ENCODE results near the gene JADE2. TPM values are rescaled to one million over a fixed set of nuclear protein-coding genes. Genes with fewer than 3 reads are reported as not detected.
"Not testable (repeated sequence)": the region's sequence is repeated elsewhere in the genome, so short reads cannot be mapped to it uniquely, and the experiment has no call there.

Gene JADE2
- total RNA-seq, 2 experiments from 2014 or later, result 78.4 to 86.6 TPM

DNA sequence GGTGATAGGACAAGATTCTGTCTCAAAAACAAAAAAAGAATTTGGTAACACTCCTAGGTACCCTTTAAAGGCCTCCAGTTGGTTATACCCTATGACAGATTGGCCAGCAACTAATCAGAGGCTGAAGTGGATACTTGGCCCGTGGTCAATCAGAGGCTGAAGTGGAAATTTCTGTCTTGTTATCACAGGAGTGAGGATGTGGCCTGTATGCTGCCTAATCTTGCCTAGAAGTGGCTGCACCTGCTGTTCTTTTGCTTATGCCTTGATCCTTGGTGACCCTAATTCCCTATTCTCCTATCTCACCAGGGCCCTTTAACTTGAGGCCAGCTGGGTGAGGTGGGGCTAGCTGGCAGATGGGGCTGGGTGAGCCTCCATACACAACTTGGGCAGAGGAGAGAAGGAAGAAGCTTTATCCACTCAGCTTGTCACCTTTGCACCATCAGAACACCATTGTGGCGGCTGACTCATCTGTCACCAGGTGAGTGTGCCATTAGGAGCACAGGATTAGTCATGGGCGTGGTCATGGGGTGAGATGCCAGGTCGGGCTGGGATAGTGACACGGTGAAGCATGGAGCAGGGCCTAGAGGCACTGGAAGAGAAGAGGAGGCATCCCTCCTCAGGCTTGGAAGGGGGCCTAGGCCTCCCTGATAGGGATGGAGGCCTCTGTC lies 65.7 kb downstream of the JADE2 start:
- H3K9me3 Mint-ChIP-seq, result no peaks in the 10 kb centered on the region
- no peaks in the 10 kb centered on the region for H3K27me3 Mint-ChIP-seq (ENCODE audit: low read depth)
- intact Hi-C loops (cut with micrococcal nuclease), result no loop called here
- H3K4me3 Mint-ChIP-seq, result no peak overlapping the region
- peak; percentile 78 for DNase-seq
- CTCF ChIA-PET, result interaction anchor here (1.0 to 1.6 kb wide), 3 partner anchors 13 to 406 kb away, joined by 3 to 4 read pairs (median 3); no protein-coding TSS in a partner anchor
- H3K4me1 Mint-ChIP-seq (ENCODE audit: low read depth), result peaks cover 21% of the 10 kb centered on the region
- no peaks in the 10 kb centered on the region for H3K36me3 Mint-ChIP-seq (ENCODE audit: low read depth)
- no peak overlapping the region for H3K27ac Mint-ChIP-seq

- H3K27ac Mint-ChIP-seq, result no peak overlapping the region
- intact Hi-C loops (cut with micrococcal nuclease), result no loop called here
- CTCF ChIA-PET, result interaction anchor here (0.8 to 1.6 kb wide), 3 partner anchors 14 to 208 kb away, joined by 3 to 4 read pairs (median 3); partner anchors contain the start of gene CDKN2AIPNL
- peaks cover 14% of the 10 kb centered on the region for H3K4me1 Mint-ChIP-seq (ENCODE audit: low read depth)
- no peaks in the 10 kb centered on the region for H3K27me3 Mint-ChIP-seq (ENCODE audit: low read depth)
- DNase-seq, result no peak
- no peaks in the 10 kb centered on the region for H3K9me3 Mint-ChIP-seq
- H3K36me3 Mint-ChIP-seq (ENCODE audit: low read depth), result no peaks in the 10 kb centered on the region
- H3K4me3 Mint-ChIP-seq, result no peak overlapping the region
Observed at GRCh38 chr5:134592141-134592746, 66.8 kb downstream of the JADE2 start.

DNA sequence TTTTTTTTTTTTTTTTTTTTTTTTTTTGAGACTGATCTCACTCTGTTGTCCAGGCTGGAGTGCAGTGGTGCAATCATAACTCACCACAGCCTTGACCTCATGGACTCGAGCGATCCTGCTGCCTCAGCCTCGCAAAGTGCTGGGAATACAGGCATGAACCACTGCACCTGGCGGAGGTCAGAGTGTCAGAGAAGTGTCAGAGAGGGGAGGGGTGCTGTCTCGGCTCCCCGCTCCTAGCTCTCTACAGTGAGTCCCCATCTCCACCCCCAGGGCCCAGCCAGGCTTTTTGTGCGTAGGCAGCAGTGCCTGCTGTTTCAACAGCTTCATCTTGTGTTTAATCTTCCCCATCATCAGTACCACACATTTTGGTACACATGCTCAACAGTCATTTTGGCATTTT lies 68.9 kb downstream of the JADE2 start:
- H3K27ac Mint-ChIP-seq, result no peak overlapping the region
- CTCF ChIA-PET, result no interaction called here
- intact Hi-C loops (cut with micrococcal nuclease), result loop anchor here (2.0 kb wide), 1 partner anchor 144 kb away; the partner anchor contains the start of gene CAMLG

GRCh38 chr5:134594797-134595457 lies 69.5 kb downstream of the JADE2 start:
- Mint-ChIP-seq H3K27me3 (ENCODE audit: low read depth) (no peaks in the 10 kb centered on the region), H3K9me3 (no peaks in the 10 kb centered on the region), H3K4me1 (ENCODE audit: low read depth) (peaks cover 14% of the 10 kb centered on the region), H3K4me3 (no peak overlapping the region), H3K36me3 (ENCODE audit: low read depth) (no peaks in the 10 kb centered on the region), H3K27ac (peak overlapping the region; percentile 46)
- intact Hi-C loops (cut with micrococcal nuclease), result loop anchor here (2.0 kb wide), 1 partner anchor 144 kb away; the partner anchor contains the start of gene CAMLG
- CTCF ChIA-PET, result interaction anchor here (2.1 kb wide), 1 partner anchor 145 kb away, joined by 4 read pairs; no protein-coding TSS in a partner anchor
- DNase-seq, result peak; percentile 44

More for the DNA sequence above, 68.9 kb downstream of the JADE2 start:
- Mint-ChIP-seq H3K27me3 (ENCODE audit: low read depth) (no peaks in the 10 kb centered on the region), H3K36me3 (ENCODE audit: low read depth) (no peaks in the 10 kb centered on the region), H3K4me1 (ENCODE audit: low read depth) (peaks cover 14% of the 10 kb centered on the region), H3K9me3 (no peaks in the 10 kb centered on the region), H3K4me3 (no peak overlapping the region)
- no peak for DNase-seq

DNA sequence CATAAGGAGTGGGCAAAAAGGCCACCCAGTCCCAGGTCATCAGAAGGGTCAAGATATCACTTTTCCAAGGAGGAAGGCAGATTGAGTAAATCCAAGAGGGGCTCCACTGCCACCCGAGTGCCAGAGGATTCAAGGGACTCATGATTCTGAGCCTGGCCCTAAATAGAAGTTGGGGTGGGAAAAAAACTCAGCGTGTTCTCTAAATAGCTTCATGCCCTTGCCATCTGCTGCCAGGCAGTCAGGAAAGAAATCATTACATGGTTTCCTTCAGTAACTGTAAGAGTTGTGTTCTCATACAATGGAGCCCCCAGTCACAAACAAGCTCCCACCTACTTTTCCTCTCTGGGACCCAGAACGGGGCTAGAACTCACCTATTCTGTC lies 70.0 kb downstream of the JADE2 start:
- no peaks in the 10 kb centered on the region for H3K9me3 Mint-ChIP-seq
- H3K4me1 Mint-ChIP-seq (ENCODE audit: low read depth), result peaks cover 15% of the 10 kb centered on the region
- no peak overlapping the region for H3K4me3 Mint-ChIP-seq
- no peak for DNase-seq
- no peaks in the 10 kb centered on the region for H3K27me3 Mint-ChIP-seq (ENCODE audit: low read depth)
- H3K27ac Mint-ChIP-seq, result no peak overlapping the region
- CTCF ChIA-PET, result interaction anchor here (0.6 to 2.1 kb wide), 3 partner anchors 8 to 312 kb away, joined by 3 to 9 read pairs (median 4); no protein-coding TSS in a partner anchor
- intact Hi-C loops (cut with micrococcal nuclease), result loop anchor here (2.0 kb wide), 1 partner anchor 143 kb away; the partner anchor contains the start of gene CAMLG
- H3K36me3 Mint-ChIP-seq (ENCODE audit: low read depth), result no peaks in the 10 kb centered on the region

DNA sequence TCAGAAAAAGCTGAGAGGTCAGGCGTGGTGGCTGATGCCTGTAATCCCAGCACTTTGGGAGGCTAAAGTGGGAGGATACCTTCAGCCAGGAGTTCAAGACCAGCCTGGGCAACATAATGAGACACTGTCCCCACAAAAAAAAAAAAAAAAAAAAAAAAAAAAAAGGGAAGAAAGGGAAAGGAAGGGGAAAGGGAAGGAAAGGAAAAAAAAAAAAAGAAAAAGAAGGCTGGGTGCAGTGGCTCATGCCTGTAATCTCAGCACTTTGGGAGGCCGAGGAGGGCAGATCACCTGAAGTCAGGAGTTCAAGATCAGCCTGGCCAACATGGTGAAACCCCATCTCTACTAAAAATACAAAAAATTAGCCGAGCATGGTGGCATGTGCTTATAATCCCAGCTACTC lies 74.3 kb downstream of the JADE2 start:
- H3K27me3 Mint-ChIP-seq (ENCODE audit: low read depth); H3K9me3 Mint-ChIP-seq; H3K36me3 Mint-ChIP-seq (ENCODE audit: low read depth); H3K4me3 Mint-ChIP-seq; DNase-seq; H3K27ac Mint-ChIP-seq: not testable (repeated sequence)
- CTCF ChIA-PET, result interaction anchor here (2.4 kb wide), 1 partner anchor 13 kb away, joined by 11 read pairs; no protein-coding TSS in a partner anchor
- intact Hi-C loops (cut with micrococcal nuclease), result loop anchor here (5.0 to 10.0 kb wide), 2 partner anchors 157 to 1205 kb away; partner anchors contain the start of gene DDX46
- H3K4me1 Mint-ChIP-seq (ENCODE audit: low read depth), result peaks cover 41% of the 10 kb centered on the region

DNA sequence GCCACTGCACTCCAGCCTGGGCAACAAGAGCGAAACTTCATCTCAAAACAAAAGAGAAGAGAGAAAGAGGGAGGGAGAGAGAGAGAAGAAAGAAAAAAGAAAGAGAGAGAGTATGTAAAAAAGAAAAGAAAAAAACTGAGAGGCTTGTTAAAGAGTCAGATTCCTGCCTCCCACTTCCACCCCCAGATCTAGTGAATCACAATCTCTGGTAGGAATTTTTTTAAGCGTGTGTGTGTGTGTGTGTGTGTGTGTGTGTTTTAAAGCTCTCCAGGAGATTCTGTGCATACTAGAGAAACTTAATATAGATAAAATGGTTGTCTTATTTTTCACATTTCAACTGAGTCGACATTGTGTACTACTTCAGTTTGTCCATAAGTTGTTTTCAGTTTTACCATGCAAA lies 75.1 kb downstream of the JADE2 start:
- no peaks in the 10 kb centered on the region for H3K9me3 Mint-ChIP-seq
- no peak overlapping the region for H3K27ac Mint-ChIP-seq
- peaks cover 10% of the 10 kb centered on the region for H3K36me3 Mint-ChIP-seq (ENCODE audit: low read depth)
- no peak overlapping the region for H3K4me3 Mint-ChIP-seq
- DNase-seq, result no peak
- intact Hi-C loops (cut with micrococcal nuclease), result loop anchor here (5.0 to 10.0 kb wide), 2 partner anchors 157 to 1206 kb away; partner anchors contain the start of gene DDX46
- H3K27me3 Mint-ChIP-seq (ENCODE audit: low read depth), result no peaks in the 10 kb centered on the region
- peaks cover 40% of the 10 kb centered on the region for H3K4me1 Mint-ChIP-seq (ENCODE audit: low read depth)
- CTCF ChIA-PET, result no interaction called here

GRCh38 chr5:134603059-134603458 lies 77.6 kb downstream of the JADE2 start:
- CTCF ChIA-PET, result interaction anchor here (0.8 to 1.4 kb wide), 2 partner anchors 16 to 189 kb away, joined by 6 to 7 read pairs; no protein-coding TSS in a partner anchor
- no peaks in the 10 kb centered on the region for H3K9me3 Mint-ChIP-seq
- H3K4me3 Mint-ChIP-seq, result no peak overlapping the region
- no peak overlapping the region for H3K27ac Mint-ChIP-seq
- DNase-seq, result no peak
- no peaks in the 10 kb centered on the region for H3K27me3 Mint-ChIP-seq (ENCODE audit: low read depth)
- peaks cover 42% of the 10 kb centered on the region for H3K4me1 Mint-ChIP-seq (ENCODE audit: low read depth)
- intact Hi-C loops (cut with micrococcal nuclease), result loop anchor here (1.0 to 10.0 kb wide), 3 partner anchors 45 to 1208 kb away; partner anchors contain the start of genes DDX46 and SEC24A
- peaks cover 23% of the 10 kb centered on the region for H3K36me3 Mint-ChIP-seq (ENCODE audit: low read depth)

- Mint-ChIP-seq H3K36me3 (ENCODE audit: low read depth) (peaks cover 34% of the 10 kb centered on the region), H3K4me1 (ENCODE audit: low read depth) (peaks cover 57% of the 10 kb centered on the region), H3K27me3 (ENCODE audit: low read depth) (no peaks in the 10 kb centered on the region), H3K4me3 (no peak overlapping the region), H3K27ac (no peak overlapping the region), H3K9me3 (no peaks in the 10 kb centered on the region)
- CTCF ChIA-PET, result interaction anchor here (0.6 to 4.2 kb wide), 4 partner anchors 17 to 1048 kb away, joined by 3 to 28 read pairs (median 3); no protein-coding TSS in a partner anchor
- intact Hi-C loops (cut with micrococcal nuclease), result loop anchor here (5.0 to 10.0 kb wide), 4 partner anchors 132 to 1210 kb away; partner anchors contain the start of genes C5orf24, CAMLG and DDX46
- DNase-seq, result no peak
Observed at GRCh38 chr5:134604908-134605307, 79.4 kb downstream of the JADE2 start.

DNA sequence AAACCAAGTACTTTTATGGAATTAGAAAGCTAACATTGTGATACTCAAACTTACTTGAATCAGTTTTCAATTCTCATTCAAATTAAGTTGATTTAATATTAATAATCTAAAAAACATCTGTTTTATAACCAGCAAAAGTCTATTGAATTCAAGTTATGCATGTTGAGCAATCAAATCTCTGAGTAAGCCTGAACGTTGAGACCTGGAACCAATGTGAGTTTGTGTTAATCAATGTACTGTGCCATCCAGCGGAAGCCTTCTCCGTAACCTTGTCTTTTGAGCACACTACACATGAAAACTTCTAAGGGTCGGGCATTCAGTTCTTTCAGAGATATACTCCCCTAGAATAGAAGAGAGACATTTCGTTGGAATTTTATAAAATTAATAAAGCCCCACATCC lies 81.3 kb downstream of the JADE2 start:
- Mint-ChIP-seq H3K27ac (no peak overlapping the region), H3K4me1 (ENCODE audit: low read depth) (peaks cover 51% of the 10 kb centered on the region)

GRCh38 chr5:134608555-134608954 lies 83.1 kb downstream of the JADE2 start:
- H3K4me3 Mint-ChIP-seq, result no peak overlapping the region
- H3K27ac Mint-ChIP-seq, result peak overlapping the region; percentile 87
- CTCF ChIA-PET, result interaction anchor here (0.6 to 1.3 kb wide), 7 partner anchors 15 to 250 kb away, joined by 3 to 9 read pairs (median 3); partner anchors contain the start of gene CDKN2AIPNL
- H3K4me1 Mint-ChIP-seq (ENCODE audit: low read depth), result peaks cover 39% of the 10 kb centered on the region
- no peaks in the 10 kb centered on the region for H3K27me3 Mint-ChIP-seq (ENCODE audit: low read depth)
- peaks cover 34% of the 10 kb centered on the region for H3K36me3 Mint-ChIP-seq (ENCODE audit: low read depth)
- no peak for DNase-seq
- intact Hi-C loops (cut with micrococcal nuclease), result loop anchor here (5.0 to 10.0 kb wide), 3 partner anchors 129 to 1214 kb away; partner anchors contain the start of genes C5orf24 and CAMLG
- no peaks in the 10 kb centered on the region for H3K9me3 Mint-ChIP-seq

More for the DNA sequence above, 81.3 kb downstream of the JADE2 start:
- peaks cover 37% of the 10 kb centered on the region for H3K36me3 Mint-ChIP-seq (ENCODE audit: low read depth)
- no peak for DNase-seq
- no peaks in the 10 kb centered on the region for H3K27me3 Mint-ChIP-seq (ENCODE audit: low read depth)
- intact Hi-C loops (cut with micrococcal nuclease), result loop anchor here (5.0 to 10.0 kb wide), 3 partner anchors 131 to 1212 kb away; partner anchors contain the start of genes C5orf24 and CAMLG
- H3K4me3 Mint-ChIP-seq, result no peak overlapping the region
- no peaks in the 10 kb centered on the region for H3K9me3 Mint-ChIP-seq
- CTCF ChIA-PET, result interaction anchor here (1.3 to 4.2 kb wide), 2 partner anchors 19 to 152 kb away, joined by 3 to 28 read pairs; partner anchors contain the start of gene DDX46
